Naive B cell (primary cell): Measurements from ENCODE around the gene ADGRE3. TPM values are rescaled to one million over a fixed set of nuclear protein-coding genes. Genes with fewer than 3 reads are reported as not detected.
"Not testable (repeated sequence)": the region's sequence is repeated elsewhere in the genome, so short reads cannot be mapped to it uniquely, and the experiment has no call there.

Experiments
- ATAC-seq, 2 donors: fragments of 150-1000 bp; cut with Tn5 transposase; 2 replicates each; pipeline ENCODE4 v1.10.0; 2021; ENCODE audit warnings: low read depth in 2 of 2, mild to moderate bottlenecking in 2 of 2, moderate library complexity in 2 of 2
- DNase-seq: peaks from one replicate; pipeline ENCODE4 v3.0.0; 2022
- H3K27ac Mint-ChIP-seq, 6 donors: one replicate each; pipeline ENCODE4 v1.8.0; 2020 to 2022; ENCODE audit warnings: mild to moderate bottlenecking in 6 of 6, mixed read lengths in 6 of 6, moderate library complexity in 5 of 6, inconsistent platforms in 2 of 6
- H3K27me3 Mint-ChIP-seq, 3 donors: one replicate each; pipeline ENCODE4 v1.8.0; 2021 to 2022; ENCODE audit warnings: mixed read lengths in 3 of 3, mild to moderate bottlenecking in 1 of 3
- H3K36me3 Mint-ChIP-seq, 2 donors: one replicate each; pipeline ENCODE4 v1.8.0; 2020 to 2022; ENCODE audit warnings: mixed read lengths in 2 of 2, inconsistent platforms in 1 of 2, mild to moderate bottlenecking in 1 of 2
- H3K4me1 Mint-ChIP-seq, 3 donors: one replicate each; pipeline ENCODE4 v1.8.0; 2020 to 2022; ENCODE audit warnings: mixed read lengths in 3 of 3, inconsistent platforms in 1 of 3, mild to moderate bottlenecking in 1 of 3, moderate library complexity in 1 of 3
- H3K4me3 Mint-ChIP-seq, 8 donors: one replicate each; pipeline ENCODE4 v1.8.0; 2020 to 2022; ENCODE audit warnings: mild to moderate bottlenecking in 8 of 8, mixed read lengths in 8 of 8, moderate library complexity in 8 of 8, inconsistent platforms in 2 of 8
- H3K9me3 Mint-ChIP-seq, 7 donors: one replicate each; pipeline ENCODE4 v1.8.0; 2020 to 2022; ENCODE audit warnings: mixed read lengths in 7 of 7, mild to moderate bottlenecking in 5 of 7, inconsistent platforms in 2 of 7, moderate library complexity in 1 of 7
- polyA plus RNA-seq, 6 donors: library from polyadenylated mRNA; unstranded; fragments of 300-500 nt; fragmentation: Illumina TruSeq; gene quantifications; one replicate each; pipeline ENCODE4 v1.2.3, GENCODE V29; 2021; ENCODE audit warnings: low read depth in 6 of 6

Gene ADGRE3
- polyA plus RNA-seq, 6 donors from 2014 or later, result 0.17 to 1.2 TPM; not detected in 4

- H3K4me1 Mint-ChIP-seq, result peaks cover 0 to 6% (median 2%) of the 10 kb centered on the region in 3 donors
- peaks cover 0 to 10% of the 10 kb centered on the region in 2 donors for H3K36me3 Mint-ChIP-seq
- ATAC-seq, result no peak
- H3K27me3 Mint-ChIP-seq, result peaks cover 4 to 10% (median 10%) of the 10 kb centered on the region in 3 donors
- no peak overlapping the region for H3K4me3 Mint-ChIP-seq
- no peak for DNase-seq
- H3K27ac Mint-ChIP-seq, result no peak overlapping the region
- peaks cover 0 to 7% (median 0%) of the 10 kb centered on the region in 7 donors for H3K9me3 Mint-ChIP-seq
Observed at GRCh38 chr19:14654786-14655560, 19.7 kb downstream of the ADGRE3 start.

DNA sequence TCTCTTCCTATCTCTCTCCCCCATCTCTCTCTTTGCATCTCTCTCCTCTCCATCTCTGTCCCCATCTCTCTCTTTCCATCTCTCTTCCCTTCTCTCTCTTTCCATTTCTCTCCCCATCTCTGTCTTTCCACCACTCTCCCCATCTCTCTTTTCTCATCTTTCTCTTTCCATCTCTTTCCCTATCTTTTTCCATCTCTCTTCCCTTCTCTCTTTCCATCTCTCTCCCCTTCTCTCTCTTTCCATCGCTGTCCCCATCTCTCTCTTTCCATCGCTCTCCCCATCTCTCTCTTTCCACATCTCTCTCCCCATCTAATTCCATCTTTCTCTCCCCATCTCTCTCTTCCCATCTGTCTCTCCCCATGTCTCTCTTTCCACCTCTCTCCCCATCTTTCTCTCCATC lies 24.5 kb downstream of the ADGRE3 start:
- Mint-ChIP-seq H3K4me3 (no peak overlapping the region), H3K27me3 (peaks cover 4 to 24% (median 12%) of the 10 kb centered on the region in 3 donors), H3K4me1 (peaks cover 5 to 16% (median 9%) of the 10 kb centered on the region in 3 donors), H3K9me3 (peaks cover 0 to 13% (median 0%) of the 10 kb centered on the region in 7 donors), H3K27ac (peak overlapping the region in 4 of 6 donors; percentile 20 to 94 (median 54)), H3K36me3 (peaks cover 0 to 15% of the 10 kb centered on the region in 2 donors)
- DNase-seq (no peak), ATAC-seq (no peak)

DNA sequence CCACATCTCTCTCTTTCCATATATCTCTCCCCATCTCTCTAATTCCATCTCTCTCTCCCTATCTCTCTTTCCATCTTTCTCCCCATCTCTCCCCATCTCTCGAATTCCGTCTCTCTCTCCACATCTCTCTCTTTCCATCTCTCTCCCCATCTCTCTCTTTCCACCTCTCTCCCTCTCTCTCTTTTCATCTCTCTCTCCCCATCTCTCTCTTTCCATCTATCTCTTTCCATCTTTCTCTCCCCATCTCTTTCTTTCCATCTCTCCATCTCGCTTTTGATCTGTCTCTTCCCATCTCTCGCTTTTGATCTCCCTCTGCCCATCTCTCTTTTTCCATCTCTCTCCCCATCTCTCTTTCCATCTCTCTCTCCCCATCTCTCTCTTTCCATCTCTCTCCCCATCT lies 25.6 kb downstream of the ADGRE3 start:
- peak overlapping the region in 2 of 6 donors; percentile 44 to 73 for H3K27ac Mint-ChIP-seq
- H3K4me1 Mint-ChIP-seq, result peaks cover 5 to 19% (median 9%) of the 10 kb centered on the region in 3 donors
- H3K27me3 Mint-ChIP-seq, result peaks cover 4 to 24% (median 12%) of the 10 kb centered on the region in 3 donors
- no peak for ATAC-seq
- no peak overlapping the region for H3K4me3 Mint-ChIP-seq
- H3K9me3 Mint-ChIP-seq, result peaks cover 0 to 13% (median under 1%) of the 10 kb centered on the region in 7 donors
- peaks cover 0 to 15% of the 10 kb centered on the region in 2 donors for H3K36me3 Mint-ChIP-seq
- no peak for DNase-seq

- peaks cover 0 to 15% of the 10 kb centered on the region in 2 donors for H3K36me3 Mint-ChIP-seq
- peak overlapping the region in 1 of 6 donors; percentile 73 for H3K27ac Mint-ChIP-seq
- peaks cover 5 to 19% (median 9%) of the 10 kb centered on the region in 3 donors for H3K4me1 Mint-ChIP-seq
- H3K4me3 Mint-ChIP-seq, result no peak overlapping the region
- peaks cover 4 to 24% (median 12%) of the 10 kb centered on the region in 3 donors for H3K27me3 Mint-ChIP-seq
- no peak for DNase-seq
- H3K9me3 Mint-ChIP-seq, result peaks cover 0 to 13% (median 2%) of the 10 kb centered on the region in 7 donors
- no peak for ATAC-seq
Observed at GRCh38 chr19:14648506-14648905, 26.1 kb downstream of the ADGRE3 start.

GRCh38 chr19:14639536-14640277 lies 34.9 kb downstream of the ADGRE3 start:
- Mint-ChIP-seq H3K4me3 (peak overlapping the region in 1 of 8 donors; percentile 3), H3K4me1 (peaks cover 15 to 31% (median 25%) of the 10 kb centered on the region in 3 donors), H3K36me3 (peaks cover 0 to 8% of the 10 kb centered on the region in 2 donors), H3K27me3 (no peaks in the 10 kb centered on the region), H3K27ac (peak overlapping the region in 1 of 6 donors; percentile 26), H3K9me3 (peaks cover 0 to 9% (median 7%) of the 10 kb centered on the region in 7 donors)
- no peak for ATAC-seq
- no peak for DNase-seq

- DNase-seq, result peak; percentile 47
- Mint-ChIP-seq H3K9me3 (peaks cover 0 to 2% (median 0%) of the 10 kb centered on the region in 7 donors), H3K4me3 (no peak overlapping the region), H3K36me3 (peaks cover 0 to 4% of the 10 kb centered on the region in 2 donors), H3K27me3 (no peaks in the 10 kb centered on the region), H3K27ac (peak overlapping the region in 3 of 6 donors; percentile 22 to 71 (median 47)), H3K4me1 (peaks cover 17 to 35% (median 26%) of the 10 kb centered on the region in 3 donors)
- peak; percentile 81 to 82 for ATAC-seq
Observed at GRCh38 chr19:14632286-14632685, 42.4 kb downstream of the ADGRE3 start.

GRCh38 chr19:14629557-14629956 lies 45.1 kb downstream of the ADGRE3 start:
- Mint-ChIP-seq H3K36me3 (peaks cover 8 to 11% of the 10 kb centered on the region in 2 donors), H3K27me3 (no peaks in the 10 kb centered on the region), H3K27ac (peak overlapping the region in 3 of 6 donors; percentile 2 to 89 (median 78)), H3K9me3 (peaks cover 0 to 2% (median 0%) of the 10 kb centered on the region in 7 donors), H3K4me1 (peaks cover 10 to 20% (median 19%) of the 10 kb centered on the region in 3 donors), H3K4me3 (no peak overlapping the region)
- ATAC-seq (no peak), DNase-seq (no peak)

GRCh38 chr19:14624491-14624890 lies 50.2 kb downstream of the ADGRE3 start:
- Mint-ChIP-seq H3K4me1 (peaks cover 8 to 10% (median 8%) of the 10 kb centered on the region in 3 donors), H3K36me3 (peaks cover 13 to 14% of the 10 kb centered on the region in 2 donors), H3K27ac (peak overlapping the region in 2 of 6 donors; percentile 41 to 42)
- not testable (repeated sequence) for H3K4me3 Mint-ChIP-seq, DNase-seq, H3K27me3 Mint-ChIP-seq, H3K9me3 Mint-ChIP-seq, ATAC-seq

GRCh38 chr19:14619404-14619803 lies 55.2 kb downstream of the ADGRE3 start:
- H3K27me3 Mint-ChIP-seq, result no peaks in the 10 kb centered on the region
- H3K4me3 Mint-ChIP-seq, result no peak overlapping the region
- H3K27ac Mint-ChIP-seq, result peak overlapping the region in 2 of 6 donors; percentile 15 to 33
- no peak for DNase-seq
- no peak for ATAC-seq
- peaks cover 18 to 27% (median 22%) of the 10 kb centered on the region in 3 donors for H3K4me1 Mint-ChIP-seq
- peaks cover 0 to 16% (median 12%) of the 10 kb centered on the region in 7 donors for H3K9me3 Mint-ChIP-seq
- H3K36me3 Mint-ChIP-seq, result peaks cover 21 to 33% of the 10 kb centered on the region in 2 donors

- peaks cover 21 to 27% of the 10 kb centered on the region in 2 donors for H3K36me3 Mint-ChIP-seq
- H3K4me1 Mint-ChIP-seq, result peaks cover 30 to 53% (median 36%) of the 10 kb centered on the region in 3 donors
- peak overlapping the region in 4 of 8 donors; percentile 4 to 72 (median 41) for H3K4me3 Mint-ChIP-seq
- ATAC-seq (no peak), DNase-seq (no peak)
- no peaks in the 10 kb centered on the region for H3K27me3 Mint-ChIP-seq
- peaks cover 0 to 16% (median 12%) of the 10 kb centered on the region in 7 donors for H3K9me3 Mint-ChIP-seq
- H3K27ac Mint-ChIP-seq, result peak overlapping the region; percentile 74 to 98 (median 96)
Observed at GRCh38 chr19:14616407-14616806, 58.2 kb downstream of the ADGRE3 start.

GRCh38 chr19:14615623-14616022 lies 59.0 kb downstream of the ADGRE3 start:
- no peaks in the 10 kb centered on the region for H3K27me3 Mint-ChIP-seq
- peaks cover 26 to 34% of the 10 kb centered on the region in 2 donors for H3K36me3 Mint-ChIP-seq
- peaks cover 0 to 16% (median 12%) of the 10 kb centered on the region in 7 donors for H3K9me3 Mint-ChIP-seq
- H3K27ac Mint-ChIP-seq, result peak overlapping the region; percentile 76 to 98 (median 96)
- H3K4me1 Mint-ChIP-seq, result peaks cover 34 to 61% (median 44%) of the 10 kb centered on the region in 3 donors
- no peak for ATAC-seq
- DNase-seq, result no peak
- H3K4me3 Mint-ChIP-seq, result peak overlapping the region in 2 of 8 donors; percentile 4 to 79

DNA sequence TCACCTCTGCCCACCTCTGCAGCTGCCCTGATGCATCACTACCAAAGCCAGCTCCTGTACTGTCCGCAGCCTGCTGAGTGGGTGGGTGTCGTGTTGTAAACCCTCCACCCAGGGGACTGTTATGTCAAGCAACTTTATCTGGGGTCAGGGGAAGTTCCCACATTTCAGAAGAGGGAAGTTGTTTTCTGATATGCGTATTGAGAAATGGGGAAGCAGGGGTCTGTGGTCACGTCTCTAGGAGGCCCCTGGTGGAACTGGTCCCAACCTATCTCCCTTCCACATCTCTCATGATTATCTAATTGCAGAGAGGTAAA lies 60.6 kb downstream of the ADGRE3 start:
- Mint-ChIP-seq H3K27me3 (no peaks in the 10 kb centered on the region), H3K36me3 (peaks cover 21 to 44% of the 10 kb centered on the region in 2 donors), H3K9me3 (peaks cover 0 to 5% (median 2%) of the 10 kb centered on the region in 7 donors), H3K27ac (peak overlapping the region; percentile 97 to 100 (median 100)), H3K4me1 (peaks cover 42 to 75% (median 55%) of the 10 kb centered on the region in 3 donors), H3K4me3 (peak overlapping the region; percentile 52 to 93 (median 86))
- DNase-seq (peak; percentile 90), ATAC-seq (peak; percentile 84 to 87)
